Urothelium cell line (cell line): ENCODE results near the gene IHH.

Experiments used
- DNase-seq: peaks from one replicate; pipeline ENCODE4 v3.0.0; 2011; ENCODE audit warnings: low spot score, mixed read lengths
- FAIRE-seq: peaks from 2 replicates; lab custom pipeline; 2011; peaks lifted over from hg19 to GRCh38; lab: Jason Lieb, UNC

Gene IHH

GRCh38 chr2:219042157-219042556, 18.6 kb downstream of the IHH start:
- no peak for DNase-seq

GRCh38 chr2:219041252-219041651, 19.5 kb downstream of the IHH start, which contains the start of gene CFAP65:
Gene CFAP65 (minus strand): TSS chr2:219041516. CDS start chr2:219039048, 2,468 bp downstream.
- DNase-seq, result peak; percentile 83
- no peak for FAIRE-seq

More at GRCh38 chr2:219042157-219042556, 18.6 kb downstream of the IHH start:
- no peak for FAIRE-seq

DNA sequence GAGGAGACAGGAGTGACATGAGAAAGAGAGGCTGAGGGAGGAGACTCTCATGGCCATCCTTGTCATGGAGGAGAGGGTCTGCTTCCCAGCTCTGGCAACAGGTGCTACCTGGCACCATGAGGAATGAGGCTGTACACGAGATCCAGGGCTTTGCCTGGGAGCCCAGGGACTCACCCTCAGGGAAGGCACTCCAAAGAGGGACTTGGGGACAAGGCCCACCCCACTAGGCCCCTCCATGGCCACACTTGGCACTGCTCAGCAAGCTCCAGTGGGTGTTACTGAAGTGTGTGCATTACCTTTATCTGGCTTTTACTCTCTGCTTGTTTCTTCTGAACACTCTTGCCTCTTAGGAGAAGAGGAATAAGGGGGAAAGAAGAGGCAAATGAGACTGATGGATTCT, 22.1 kb downstream of the IHH start:
- no peak for DNase-seq
- no peak for FAIRE-seq

GRCh38 chr2:219037783-219038499, 22.8 kb downstream of the IHH start:
- no peak for DNase-seq
- FAIRE-seq, result no peak

DNA sequence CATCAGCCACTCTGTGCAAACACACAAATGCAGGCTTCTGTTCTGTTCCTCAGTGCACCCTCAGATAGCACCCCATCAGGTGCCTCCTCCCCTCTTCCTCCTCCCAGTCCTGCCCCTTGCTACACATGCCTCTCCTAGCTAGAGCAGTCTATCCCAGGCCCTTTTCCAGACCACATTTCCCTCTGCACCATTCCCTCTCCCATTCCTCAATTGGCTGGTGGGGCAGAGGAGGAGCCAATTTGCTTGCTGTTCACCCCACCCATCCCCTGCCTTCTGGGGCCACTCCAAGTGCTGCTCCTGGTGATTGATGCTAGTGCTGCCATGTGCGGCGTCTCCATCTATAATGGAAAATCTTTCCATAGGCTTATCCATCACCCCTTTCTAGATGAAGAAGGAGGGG, 24.8 kb downstream of the IHH start:
- no peak for DNase-seq
- FAIRE-seq, result no peak

DNA sequence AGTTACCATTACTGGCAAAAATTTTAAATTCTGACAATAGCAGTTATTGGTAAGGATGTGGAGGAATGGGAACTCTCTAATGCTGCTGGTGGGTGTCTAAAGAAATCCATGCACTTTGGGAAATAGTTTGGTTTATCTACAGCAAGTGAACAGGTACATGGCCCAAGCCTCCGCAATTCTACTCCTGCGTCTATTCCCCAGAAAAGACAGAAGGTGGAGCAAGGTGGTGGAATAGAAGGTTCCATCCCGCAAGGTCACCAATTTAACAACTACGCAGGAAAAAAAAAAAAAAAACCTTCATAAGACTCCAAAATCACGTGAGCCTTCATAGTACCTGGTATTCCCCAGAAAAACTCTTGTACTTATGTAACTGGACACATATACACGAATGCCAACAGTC, 25.9 kb downstream of the IHH start:
- DNase-seq (no peak), FAIRE-seq (no peak)

DNA sequence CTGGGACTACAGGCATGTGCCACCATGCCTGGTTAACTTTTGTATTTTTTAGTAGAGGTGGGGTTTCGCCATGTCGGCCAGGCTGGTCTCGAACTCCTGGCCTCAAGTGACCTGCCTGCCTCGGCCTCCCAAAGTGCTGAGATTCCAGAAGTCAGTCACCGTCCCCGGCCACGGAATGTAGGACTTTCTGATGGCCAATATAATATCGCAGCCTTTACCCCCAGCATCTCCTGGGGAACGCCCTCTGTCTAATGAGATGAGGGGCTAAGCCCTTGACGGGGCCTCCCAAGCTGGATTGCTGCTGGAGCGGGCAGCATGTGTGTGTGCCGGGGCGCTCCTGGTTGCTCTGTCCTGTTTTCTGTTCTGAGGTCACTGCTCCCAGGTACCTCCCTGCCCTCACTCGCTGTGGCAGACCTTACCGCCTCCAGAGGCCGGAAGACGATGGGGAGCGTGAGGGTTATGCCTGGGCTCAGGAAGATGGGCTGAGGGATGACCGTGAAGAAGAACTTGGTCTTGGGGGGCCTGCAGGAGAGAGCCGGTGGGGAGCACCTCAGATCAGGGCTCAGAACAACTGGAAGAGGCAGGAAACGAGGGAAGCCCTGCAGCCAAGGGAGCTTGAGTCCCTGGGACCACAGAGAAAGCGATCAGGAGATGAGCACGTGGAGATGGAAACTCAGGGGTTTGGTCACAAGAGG, 28.5 kb downstream of the IHH start:
- FAIRE-seq (no peak), DNase-seq (no peak)

DNA sequence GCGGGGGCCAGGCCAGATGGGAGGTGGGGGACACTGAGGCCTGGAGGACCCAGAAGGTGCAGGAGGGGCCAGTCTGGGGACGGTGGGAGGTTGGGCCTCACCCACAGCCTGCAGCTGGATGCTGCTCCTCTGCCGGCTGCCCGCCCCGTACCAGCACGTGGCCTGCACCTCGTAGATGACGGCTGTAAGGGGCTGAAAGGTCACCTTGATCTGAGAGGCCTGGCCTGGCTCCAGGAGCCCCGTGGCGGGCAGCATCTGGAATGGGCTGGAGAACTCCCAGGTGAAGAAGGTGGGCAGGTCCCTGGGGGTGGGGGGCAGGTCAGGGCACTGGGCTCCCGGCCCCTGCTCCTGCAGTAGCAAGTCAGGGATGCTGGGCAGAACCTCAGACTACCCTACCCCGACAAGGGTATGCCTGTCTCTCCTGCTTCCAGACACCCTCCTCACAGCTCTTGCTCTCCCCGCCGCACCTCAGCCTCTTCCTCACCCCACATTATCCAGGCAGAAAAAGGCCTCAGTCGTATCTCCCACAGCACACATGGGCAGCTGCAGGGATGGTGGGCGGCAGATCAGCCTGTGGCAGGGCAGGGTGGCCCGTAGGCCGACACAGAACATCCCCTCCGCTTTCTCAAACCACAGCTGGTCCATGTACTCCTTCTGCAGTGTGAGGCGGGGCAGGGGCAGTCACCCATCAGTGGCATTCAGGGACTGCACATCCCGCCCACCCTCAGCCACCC, 29.5 kb downstream of the IHH start:
- no peak for FAIRE-seq
- DNase-seq, result no peak

- DNase-seq (no peak), FAIRE-seq (no peak)
Measured at GRCh38 chr2:219030177-219030940, 30.4 kb downstream of the IHH start.

DNA sequence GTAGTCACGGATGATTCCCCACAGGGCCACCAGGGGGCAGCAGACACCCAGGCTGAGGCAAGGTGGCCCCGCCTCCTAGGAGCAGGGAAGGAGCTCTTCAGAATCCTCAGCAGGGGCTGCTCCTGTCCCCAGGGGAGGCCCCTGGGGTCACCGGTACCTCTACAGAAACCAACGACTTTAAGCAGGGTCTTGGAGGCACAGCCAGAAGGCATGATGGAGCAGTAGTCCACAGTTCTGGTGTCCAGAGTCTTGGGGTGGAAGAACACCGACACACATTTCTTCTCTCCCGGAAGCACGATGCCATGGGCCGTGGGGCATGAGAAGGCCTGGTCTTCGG, 30.9 kb downstream of the IHH start:
- DNase-seq (peak; percentile 88), FAIRE-seq (peak; percentile 81)

- FAIRE-seq (no peak), DNase-seq (no peak)
Measured at GRCh38 chr2:219028996-219029828, 31.5 kb downstream of the IHH start.

DNA sequence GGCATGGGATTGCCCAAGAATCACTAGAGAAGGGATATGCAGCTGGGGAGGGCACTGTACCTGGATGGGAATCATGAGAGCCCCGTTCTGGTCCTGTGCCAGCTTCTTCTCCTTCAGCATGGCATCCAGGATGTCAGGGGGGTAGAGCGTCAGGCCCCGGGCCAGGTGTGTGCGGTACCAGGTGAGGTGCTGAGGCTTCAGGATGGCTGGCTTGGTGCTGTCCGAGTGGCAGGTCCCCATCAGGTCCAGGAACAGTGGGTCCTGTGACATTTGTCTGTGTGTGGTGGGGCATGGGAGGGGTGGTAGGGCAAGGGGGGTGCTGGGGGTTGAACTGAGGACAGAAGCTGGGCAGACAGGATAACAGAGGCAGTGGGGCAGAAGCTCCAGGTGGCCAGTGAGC, 32.6 kb downstream of the IHH start:
- FAIRE-seq, result no peak
- DNase-seq, result no peak

DNA sequence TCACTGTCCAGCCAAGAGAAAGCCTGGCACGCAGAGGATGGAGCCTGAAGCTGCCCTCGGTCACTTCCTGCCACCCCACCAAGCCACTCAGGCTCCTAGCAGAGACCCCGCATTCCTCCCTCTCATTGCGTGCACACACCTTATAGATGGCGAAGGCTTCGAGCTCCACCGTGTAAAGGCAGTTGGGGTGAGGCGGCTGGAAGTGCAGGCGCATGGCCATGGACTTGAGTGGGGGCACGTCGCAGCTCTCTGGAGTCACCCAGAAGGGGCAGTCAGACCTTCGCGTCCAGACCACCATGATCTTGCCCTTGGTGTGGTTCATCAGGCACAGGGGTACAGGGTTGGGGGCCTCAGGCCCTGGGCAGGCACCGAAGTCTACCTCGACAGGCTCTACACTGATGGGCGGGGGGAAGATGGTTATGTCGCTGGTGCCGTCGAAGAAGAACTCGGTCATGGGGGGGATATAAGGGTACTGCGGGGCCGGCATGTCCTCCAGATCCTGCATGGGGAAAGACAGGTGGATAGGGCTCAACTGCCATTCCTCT, 33.1 kb downstream of the IHH start:
- DNase-seq, result no peak
- no peak for FAIRE-seq

GRCh38 chr2:219026946-219027345, 33.8 kb downstream of the IHH start:
- no peak for FAIRE-seq
- DNase-seq, result no peak

DNA sequence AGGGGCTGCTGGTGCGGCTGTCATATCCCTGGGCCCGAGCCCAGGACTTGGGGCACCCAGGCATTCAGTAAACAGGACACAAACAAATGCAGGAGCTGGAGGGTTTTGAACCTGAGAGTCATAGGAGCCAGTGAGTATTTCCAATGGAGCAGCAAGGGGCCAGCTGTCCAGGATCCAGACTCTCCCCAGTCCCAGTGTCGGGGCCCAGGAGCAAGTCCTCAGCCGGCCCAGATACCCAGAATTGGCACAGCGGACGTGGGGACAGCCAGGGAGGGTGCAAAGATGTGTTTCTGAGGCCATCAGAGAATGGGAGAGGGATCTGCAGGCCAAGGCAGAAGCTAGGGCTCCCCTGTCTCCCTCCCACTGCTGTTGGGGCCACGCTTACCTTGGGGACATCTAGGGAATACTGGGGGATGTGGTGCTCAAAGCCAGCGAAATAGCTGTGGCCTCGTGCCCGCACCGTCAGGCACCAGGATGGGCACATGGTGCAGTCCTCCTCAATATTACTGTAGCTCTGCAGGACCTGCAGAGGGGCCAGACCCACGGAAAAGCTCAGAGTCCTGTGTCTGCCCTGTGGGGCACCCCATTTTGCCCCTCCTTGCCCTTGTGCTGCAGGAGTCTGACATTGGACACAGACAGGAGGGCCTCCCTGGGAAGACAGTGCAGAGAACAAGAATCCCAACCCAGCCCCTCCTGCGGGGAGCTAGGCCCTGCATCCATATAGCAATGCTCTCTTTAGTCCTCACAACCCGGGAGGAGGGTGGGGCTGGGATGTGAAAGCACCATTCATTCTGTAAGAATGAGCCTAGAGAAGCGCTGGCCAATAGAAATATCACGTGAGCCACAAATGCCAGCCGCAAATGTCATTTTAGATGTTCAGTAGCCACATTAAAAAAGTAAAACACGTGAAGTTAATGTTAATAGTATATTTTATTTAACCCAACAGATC, 34.8 kb downstream of the IHH start:
- FAIRE-seq, result no peak
- DNase-seq, result no peak

DNA sequence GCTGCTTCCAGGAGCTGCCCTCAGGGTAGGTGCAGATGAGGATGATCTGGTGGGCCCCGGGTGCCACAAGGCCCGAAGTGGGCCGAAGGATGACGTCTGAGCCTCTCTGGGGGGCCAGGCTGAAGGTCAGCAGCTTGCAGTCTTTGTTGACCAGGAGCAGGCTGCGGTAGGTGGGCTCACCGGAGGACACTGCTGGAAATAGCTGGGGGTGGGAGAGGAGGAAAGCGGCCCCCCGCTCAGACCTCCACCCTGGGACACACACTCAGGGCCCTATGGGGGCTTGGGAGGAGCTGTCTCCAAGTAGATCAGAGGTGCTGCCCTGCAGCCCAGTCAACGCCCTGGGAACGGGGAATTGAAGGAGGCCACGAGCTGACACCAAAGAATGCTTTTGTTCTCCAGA, 36.7 kb downstream of the IHH start:
- FAIRE-seq, result no peak
- DNase-seq, result no peak

DNA sequence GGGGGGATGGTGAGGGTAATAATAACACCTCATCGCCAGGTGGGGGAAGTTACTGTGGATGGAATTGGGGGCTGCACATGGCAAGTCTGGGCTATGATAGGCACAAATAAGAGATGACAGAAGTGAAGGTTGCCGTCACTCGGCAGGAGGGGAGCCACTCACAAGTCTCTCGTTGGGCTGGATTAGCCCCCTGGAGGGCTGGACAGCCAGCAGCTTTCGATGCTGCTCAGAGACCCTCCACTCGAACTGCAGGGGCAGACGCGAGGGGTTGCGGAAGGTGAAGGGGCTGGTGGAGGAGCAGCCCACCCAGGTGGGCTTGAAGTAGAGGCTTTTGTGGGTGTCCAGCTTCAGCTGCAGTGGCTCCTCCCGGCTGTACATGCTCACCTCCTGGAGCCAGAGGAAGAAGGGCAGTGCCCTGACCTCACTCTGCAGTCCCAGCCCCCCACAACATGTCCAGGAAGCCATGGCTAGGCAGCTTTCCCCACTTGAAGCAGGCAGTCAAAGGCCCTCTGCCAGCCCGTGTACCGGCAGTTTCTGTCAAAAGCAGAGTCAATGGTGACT, 37.6 kb downstream of the IHH start:
- no peak for FAIRE-seq

DNA sequence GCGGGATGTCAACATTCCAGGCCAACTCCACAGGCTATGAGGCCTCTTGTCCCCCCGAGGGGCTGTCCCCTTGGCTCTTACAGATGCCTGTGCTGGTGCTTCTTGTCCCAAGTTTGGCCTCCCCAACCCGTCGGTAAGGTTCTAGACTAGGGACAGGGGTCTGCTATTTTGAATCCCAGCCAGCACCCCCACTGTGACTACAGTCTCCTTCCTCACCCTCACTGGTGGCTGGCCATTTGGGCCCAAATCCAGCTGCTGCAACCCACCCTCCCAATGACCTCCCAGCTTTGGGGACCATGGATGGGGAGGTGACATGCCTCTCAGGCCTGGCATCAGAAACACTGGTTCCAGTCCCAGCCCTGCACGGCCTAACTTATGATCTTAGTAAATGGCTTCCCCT, 38.1 kb downstream of the IHH start:
- no peak for FAIRE-seq
- DNase-seq, result no peak

More for the DNA sequence above, 37.6 kb downstream of the IHH start:
- DNase-seq, result no peak

- FAIRE-seq (no peak), DNase-seq (no peak)
Measured at GRCh38 chr2:219022041-219022440, 38.7 kb downstream of the IHH start.
